NCI-H1105 treated with DMSO at 0.1 percent for 48 hours (cell line): ENCODE data around the gene GABRB3.

Experiments used
- DNase-seq: peaks from one replicate; lab custom pipeline; 2025; lab: John Stamatoyannopoulos, UW

The GABRB3 gene

DNA sequence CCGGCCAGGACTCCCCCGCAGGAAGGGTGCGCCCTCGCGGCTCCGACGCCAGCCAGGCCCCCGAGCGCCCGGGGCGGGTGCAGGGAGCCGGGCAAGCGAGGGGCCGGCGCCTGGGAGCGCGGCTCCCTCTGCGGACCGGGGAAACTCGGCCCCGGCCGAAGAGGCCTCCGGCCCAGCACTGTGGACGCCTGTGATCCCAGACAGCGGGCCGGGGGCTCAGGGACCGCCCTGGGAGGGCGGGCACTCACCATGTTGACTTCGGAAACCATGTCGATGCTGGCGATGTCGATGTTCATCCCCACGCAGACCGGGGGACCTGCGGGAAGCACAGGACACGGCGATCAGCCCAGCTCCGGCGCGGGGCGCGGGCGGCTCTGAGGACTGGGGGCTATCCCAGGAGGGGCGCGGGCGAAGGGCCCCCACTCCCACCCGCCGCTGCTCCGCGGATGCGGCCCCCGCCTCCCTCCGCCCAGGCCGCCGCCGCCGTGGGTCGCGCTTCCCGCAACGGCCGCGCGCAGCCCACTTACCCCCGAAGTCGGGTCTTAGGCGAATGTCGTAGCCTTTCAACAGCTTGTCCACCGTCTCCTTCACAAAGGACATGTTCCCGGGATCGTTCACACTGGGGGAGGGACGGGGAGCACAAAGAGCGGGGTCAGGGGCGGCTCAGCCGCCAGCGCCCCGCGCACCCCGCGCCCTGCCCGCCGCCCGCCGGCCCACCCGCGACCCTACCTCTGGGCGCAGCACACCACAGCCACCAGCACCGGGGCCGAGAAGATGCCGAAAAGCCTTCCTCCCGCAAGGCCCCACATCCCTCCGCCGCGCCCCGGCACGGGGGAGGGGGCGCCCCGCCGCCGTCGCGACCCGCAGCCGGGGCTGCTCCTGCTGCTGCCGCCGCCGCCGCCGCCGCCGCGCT lies at the start of gene GABRB3:
Gene GABRB3 (minus strand): TSS at position 913 of the 913 bp plus-strand sequence.
- no peak for DNase-seq

- DNase-seq: no peak
Measured at GRCh38 chr15:26807517-26808427, 34.9 kb upstream of the GABRB3 start.

- DNase-seq: no peak
Measured at GRCh38 chr15:26806574-26806973, 33.7 kb upstream of the GABRB3 start.

DNA sequence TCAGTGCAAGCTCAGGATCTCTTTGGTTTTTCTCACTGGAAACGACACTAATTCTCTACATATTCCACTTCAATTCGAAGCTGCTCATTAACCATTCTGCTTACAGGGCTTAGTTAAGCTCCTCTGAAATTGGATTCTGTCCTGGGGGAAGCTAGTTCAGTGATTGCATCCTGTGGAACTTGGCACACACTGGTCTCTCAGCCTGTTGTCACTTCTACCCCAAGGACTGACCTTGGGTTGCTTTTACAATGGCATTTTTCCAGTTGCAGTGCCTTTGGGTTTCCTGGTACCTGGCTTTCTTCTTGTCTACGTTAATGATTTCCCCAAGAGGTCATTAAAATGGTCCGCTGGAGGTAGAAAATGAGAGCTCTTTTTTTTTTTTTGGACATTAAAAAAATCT lies 33.3 kb upstream of the GABRB3 start:
- DNase-seq: no peak

- no peak for DNase-seq
Measured at GRCh38 chr15:26805470-26805869, 32.6 kb upstream of the GABRB3 start.

DNA sequence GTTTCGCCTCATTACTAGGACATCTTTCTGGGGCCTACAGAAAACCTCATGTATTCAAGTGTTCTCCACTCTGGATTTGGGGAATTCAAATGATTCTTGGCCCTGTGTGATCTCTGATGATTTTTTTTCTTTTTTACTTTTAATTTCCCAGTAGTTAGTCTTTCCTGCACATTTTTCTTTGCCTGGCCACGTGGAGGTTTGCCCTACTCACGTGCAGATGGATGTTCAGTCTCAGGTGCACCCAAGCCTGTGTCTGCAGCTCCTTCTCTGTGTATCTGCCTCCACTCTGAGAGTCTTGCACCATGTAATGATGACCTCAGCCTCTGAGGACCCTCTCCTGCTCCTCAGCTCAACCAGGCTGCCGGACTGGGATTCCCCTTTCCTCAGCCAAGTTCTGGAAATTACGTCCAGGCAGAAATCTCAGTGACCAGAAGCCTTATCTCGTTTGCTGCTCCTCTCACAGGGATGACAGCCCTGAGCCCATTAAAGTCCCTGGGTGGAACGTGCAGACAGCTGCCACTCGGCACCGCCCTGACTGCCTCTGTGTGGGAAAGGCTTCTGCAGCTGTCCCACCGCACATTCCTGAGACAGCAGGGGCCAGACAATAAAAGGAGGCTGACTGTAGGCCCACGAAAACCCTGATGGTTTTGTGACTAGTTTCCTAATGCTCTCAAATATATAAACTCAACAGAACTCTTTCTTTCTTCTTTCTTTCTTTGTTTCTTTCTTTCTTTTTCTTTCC lies 31.4 kb upstream of the GABRB3 start:
- DNase-seq: no peak

- DNase-seq: no peak
Measured at GRCh38 chr15:26790118-26790517, 17.3 kb upstream of the GABRB3 start.

GRCh38 chr15:26781816-26782215 lies 8.9 kb upstream of the GABRB3 start:
- no peak for DNase-seq

GRCh38 chr15:26773917-26774316 lies 1.1 kb upstream of the GABRB3 start:
- DNase-seq: no peak

- DNase-seq: peak; percentile 51
Measured at GRCh38 chr15:26773067-26773877, 406 bp upstream of the GABRB3 start.

GRCh38 chr15:26771578-26772153 lies 1.2 kb downstream of the GABRB3 start:
- peak; percentile 33 for DNase-seq

DNA sequence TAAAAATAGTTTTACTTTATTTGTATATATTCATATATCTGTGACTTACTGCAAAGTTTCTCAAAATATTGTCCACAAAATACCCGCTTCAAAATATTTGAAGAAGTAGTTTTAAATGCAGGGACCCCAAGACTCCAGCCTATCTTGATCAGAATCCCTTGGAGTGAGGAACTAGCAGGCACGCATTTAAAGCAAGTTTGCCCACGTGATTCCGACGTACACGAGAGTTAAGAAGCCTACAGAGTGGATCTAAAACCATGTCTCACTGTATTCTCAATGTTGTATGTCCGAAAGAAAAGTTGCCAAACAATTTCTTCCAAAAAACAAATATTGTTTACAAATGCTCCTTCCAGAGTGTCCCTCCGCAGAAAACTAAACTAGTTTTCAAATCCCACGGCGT lies 1.7 kb downstream of the GABRB3 start:
- DNase-seq: peak; percentile 5

GRCh38 chr15:26767169-26767670 lies 5.6 kb downstream of the GABRB3 start:
- DNase-seq: no peak

- DNase-seq: no peak
Measured at GRCh38 chr15:26766262-26766661, 6.6 kb downstream of the GABRB3 start.

DNA sequence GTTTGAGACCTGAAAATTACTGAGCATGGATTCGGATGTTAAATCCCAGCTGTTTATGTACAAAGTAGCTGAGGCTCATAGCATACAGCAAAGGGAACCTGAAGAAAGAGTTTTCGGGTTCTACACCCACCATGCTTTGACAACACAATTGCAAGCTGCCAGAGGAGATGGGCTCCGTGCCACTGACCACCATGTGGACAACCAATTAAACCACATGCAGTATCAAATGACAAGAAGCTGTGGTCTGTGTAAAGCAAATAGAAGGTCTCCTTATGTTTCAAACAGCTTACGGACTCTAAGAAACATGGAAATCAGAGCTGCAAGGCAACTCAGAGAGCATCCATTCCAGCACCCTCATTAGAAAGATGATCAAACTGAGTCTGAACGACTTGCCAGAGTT lies 12.9 kb downstream of the GABRB3 start:
- no peak for DNase-seq

DNA sequence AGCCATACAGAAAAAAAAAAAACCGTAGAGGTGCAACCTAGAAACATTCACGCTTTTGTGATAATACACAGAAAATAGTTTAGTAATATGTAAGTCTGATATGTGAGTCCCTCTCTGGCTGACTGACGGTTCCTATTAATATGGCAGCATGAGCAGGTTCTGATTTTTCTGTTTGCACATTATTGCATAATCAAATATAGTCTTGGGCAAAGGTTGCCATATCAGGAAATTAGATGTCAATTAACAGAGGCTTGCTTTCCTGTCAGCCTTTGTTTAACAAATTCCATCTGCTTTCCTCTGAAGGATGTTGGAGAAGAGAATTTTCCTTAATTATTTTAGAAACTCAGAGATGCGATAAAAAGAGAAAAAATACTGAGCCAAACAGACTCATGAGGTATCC lies 14.8 kb downstream of the GABRB3 start:
- no peak for DNase-seq

DNA sequence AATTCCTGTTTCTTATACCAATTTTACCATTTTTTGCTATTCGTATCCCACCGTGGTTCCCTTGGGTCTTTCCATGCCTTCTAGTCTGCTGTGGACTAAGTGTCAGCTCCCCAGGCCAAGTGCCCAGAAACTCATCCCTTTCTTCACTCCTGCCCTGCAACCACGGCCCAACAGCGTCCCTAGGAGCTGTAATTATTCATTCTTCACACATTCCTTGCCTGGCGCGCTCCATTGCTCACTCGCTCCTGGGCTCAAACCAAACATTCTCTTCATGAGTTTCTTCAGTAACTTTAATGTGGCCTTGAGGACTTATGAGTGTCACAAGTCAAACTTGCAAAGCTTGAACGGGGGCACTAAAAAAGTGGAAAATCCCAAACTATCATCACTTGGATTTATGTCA lies 15.7 kb downstream of the GABRB3 start:
- DNase-seq: no peak

- DNase-seq: no peak
Measured at GRCh38 chr15:26744894-26745293, 28.0 kb downstream of the GABRB3 start.

- DNase-seq: no peak
Measured at GRCh38 chr15:26739791-26740190, 33.1 kb downstream of the GABRB3 start.

DNA sequence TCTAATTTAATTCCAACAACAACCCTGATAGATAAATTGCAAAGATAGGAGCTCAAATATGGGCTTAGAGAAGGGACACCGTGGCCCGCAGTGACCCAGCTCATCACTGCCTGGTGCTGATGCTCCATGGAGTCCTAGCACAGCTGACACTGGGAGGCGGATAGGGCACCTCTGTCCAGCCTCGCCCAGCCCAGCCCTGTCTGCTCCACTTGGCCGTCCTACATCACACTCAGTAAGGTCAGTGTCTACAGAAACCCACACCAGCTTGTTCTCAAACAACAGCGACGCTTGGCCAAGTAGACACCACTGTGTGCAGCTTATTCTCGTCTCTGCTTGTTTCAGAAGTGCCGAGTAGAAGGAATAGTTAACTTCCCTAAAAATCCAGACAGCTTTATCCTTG lies 33.9 kb downstream of the GABRB3 start:
- no peak for DNase-seq
